H1 (cell line): ENCODE measurements around the gene NHSL2.
"Not testable (repeated sequence)": the region's sequence is repeated elsewhere in the genome, so short reads cannot be mapped to it uniquely, and the experiment has no call there.

Source experiments
- BACH1 ChIP-seq: IDR thresholded peaks from 2 replicates; pipeline ENCODE4 v1.6.1; 2012; ENCODE audit warnings: low read length, improper control_type of control experiment
- CEBPB ChIP-seq: IDR thresholded peaks from 2 replicates; pipeline ENCODE4 v1.6.1; 2012; ENCODE audit warnings: low read depth, low read length
- CREB1 ChIP-seq: IDR thresholded peaks from 2 replicates; pipeline ENCODE4 v1.6.1; 2012; ENCODE audit warnings: inconsistent platforms
- EGR1 ChIP-seq: IDR thresholded peaks from 2 replicates; pipeline ENCODE4 v1.6.1; 2011; ENCODE audit warnings: low read depth, low read length, borderline replicate concordance
- EP300 ChIP-seq, 2 experiments: IDR thresholded peaks; 1 replicate in 1 of 2; 2 replicates in 1 of 2; pipeline ENCODE4 v1.6.1; 2011 to 2012; ENCODE audit warnings: low read depth in 2 of 2, low read length in 2 of 2, mild to moderate bottlenecking in 2 of 2, borderline replicate concordance in 1 of 2, inconsistent platforms in 1 of 2, moderate library complexity in 1 of 2
- EZH2 ChIP-seq: fragments of 200-600 bp; sonication (generic); IDR thresholded peaks from 2 replicates; pipeline ENCODE4 v1.7.1; 2012; ENCODE audit warnings: low read depth, mild to moderate bottlenecking, moderate library complexity, low read length, inconsistent platforms; ENCODE audit not compliant: severe bottlenecking
- GABPA ChIP-seq: IDR thresholded peaks from 2 replicates; pipeline ENCODE4 v1.6.1; 2011; ENCODE audit warnings: mild to moderate bottlenecking, low read length, moderate library complexity, borderline replicate concordance; ENCODE audit not compliant: insufficient read depth
- JUND ChIP-seq: IDR thresholded peaks from 2 replicates; pipeline ENCODE4 v1.6.1; 2011; ENCODE audit warnings: mild to moderate bottlenecking, improper control_type of control experiment, low read length
- KDM1A ChIP-seq: fragments of 200-600, 300-600 bp; sonication (generic); IDR thresholded peaks from 2 replicates; pipeline ENCODE4 v1.7.1; 2016; ENCODE audit warnings: mild to moderate bottlenecking, low read length, borderline replicate concordance
- POLR2A ChIP-seq, 2 experiments: IDR thresholded peaks; 1 replicate in 1 of 2; 2 replicates in 1 of 2; pipeline ENCODE4 v1.6.1; 2011; ENCODE audit warnings: low read depth in 2 of 2, low read length in 2 of 2, mild to moderate bottlenecking in 2 of 2; ENCODE audit errors: control extremely low read depth in 1 of 2
- SP1 ChIP-seq: IDR thresholded peaks from 2 replicates; pipeline ENCODE4 v1.6.1; 2011; ENCODE audit warnings: low read depth, low read length
- ZNF274 ChIP-seq: IDR thresholded peaks from 2 replicates; pipeline ENCODE4 v1.7.0; 2012; ENCODE audit warnings: low read length, borderline replicate concordance; ENCODE audit errors: extremely low read depth
- TF ChIP-seq, protein P1 (sequence below), 3 experiments: IDR thresholded peaks; 1 replicate in 2 of 3; 2 replicates in 1 of 3; pipeline versions ENCODE4 v1.5.1 to v1.6.1; 2011; ENCODE audit warnings: low read length in 3 of 3, mild to moderate bottlenecking in 3 of 3, inconsistent platforms in 2 of 3, low read depth in 1 of 3, moderate library complexity in 1 of 3; ENCODE audit not compliant: insufficient read depth in 1 of 3; ENCODE audit errors: control extremely low read depth in 1 of 3
- TF ChIP-seq, protein P2 (sequence below): IDR thresholded peaks from 2 replicates; pipeline ENCODE4 v1.6.1; 2011; ENCODE audit warnings: low read depth, mild to moderate bottlenecking, low read length; ENCODE audit not compliant: insufficient read depth

DNA sequence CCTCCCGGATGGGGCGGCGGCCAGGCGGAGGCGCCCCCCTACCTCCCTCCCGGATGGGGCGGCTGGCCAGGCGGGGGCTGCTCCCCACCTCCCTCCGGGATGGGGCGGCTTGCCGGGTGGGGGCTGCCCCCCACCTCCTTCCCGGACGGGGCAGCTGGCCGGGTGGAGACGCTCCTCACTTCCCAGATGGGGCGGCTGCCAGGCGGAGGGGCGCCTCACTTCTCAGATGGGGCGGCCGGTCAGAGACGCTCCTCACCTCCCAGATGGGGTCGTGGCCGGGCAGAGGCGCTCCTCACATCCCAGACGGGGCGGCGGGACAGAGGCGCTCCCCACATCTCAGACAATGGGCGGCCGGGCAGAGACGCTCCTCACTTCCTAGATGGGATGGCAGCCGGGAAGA, 33.8 kb upstream of the NHSL2 start:
- TF ChIP-seq EGR1; ZNF274; EP300 (IDR thresholded peaks at IDR 0.05; ENCODE audit: borderline replicate concordance in 1 of 2, low read depth in 2 of 2, low read length in 2 of 2); POLR2A (IDR thresholded peaks at IDR 0.05; ENCODE audit: control extremely low read depth in 1 of 2, low read depth in 2 of 2, low read length in 2 of 2); EZH2; CEBPB; JUND; CREB1; BACH1; GABPA; KDM1A; SP1: not testable (repeated sequence)
- TF ChIP-seq, protein P1, sequence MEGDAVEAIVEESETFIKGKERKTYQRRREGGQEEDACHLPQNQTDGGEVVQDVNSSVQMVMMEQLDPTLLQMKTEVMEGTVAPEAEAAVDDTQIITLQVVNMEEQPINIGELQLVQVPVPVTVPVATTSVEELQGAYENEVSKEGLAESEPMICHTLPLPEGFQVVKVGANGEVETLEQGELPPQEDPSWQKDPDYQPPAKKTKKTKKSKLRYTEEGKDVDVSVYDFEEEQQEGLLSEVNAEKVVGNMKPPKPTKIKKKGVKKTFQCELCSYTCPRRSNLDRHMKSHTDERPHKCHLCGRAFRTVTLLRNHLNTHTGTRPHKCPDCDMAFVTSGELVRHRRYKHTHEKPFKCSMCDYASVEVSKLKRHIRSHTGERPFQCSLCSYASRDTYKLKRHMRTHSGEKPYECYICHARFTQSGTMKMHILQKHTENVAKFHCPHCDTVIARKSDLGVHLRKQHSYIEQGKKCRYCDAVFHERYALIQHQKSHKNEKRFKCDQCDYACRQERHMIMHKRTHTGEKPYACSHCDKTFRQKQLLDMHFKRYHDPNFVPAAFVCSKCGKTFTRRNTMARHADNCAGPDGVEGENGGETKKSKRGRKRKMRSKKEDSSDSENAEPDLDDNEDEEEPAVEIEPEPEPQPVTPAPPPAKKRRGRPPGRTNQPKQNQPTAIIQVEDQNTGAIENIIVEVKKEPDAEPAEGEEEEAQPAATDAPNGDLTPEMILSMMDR (IDR thresholded peaks at IDR 0.05; ENCODE audit: control extremely low read depth in 1 of 3, insufficient read depth in 1 of 3, low read depth in 1 of 3, low read length in 3 of 3): not testable (repeated sequence)
- TF ChIP-seq, protein P2, sequence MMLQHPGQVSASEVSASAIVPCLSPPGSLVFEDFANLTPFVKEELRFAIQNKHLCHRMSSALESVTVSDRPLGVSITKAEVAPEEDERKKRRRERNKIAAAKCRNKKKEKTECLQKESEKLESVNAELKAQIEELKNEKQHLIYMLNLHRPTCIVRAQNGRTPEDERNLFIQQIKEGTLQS: not testable (repeated sequence)
